Activated CD4-positive, alpha-beta T cell treated with anti-CD3 and anti-CD28 coated beads, Interleukin-2, amount 10 ng/mL, durations not matched to agents 24 days and 14 days (primary cell): ENCODE measurements around the gene CNPY1. TPM values are rescaled to one million over a fixed set of nuclear protein-coding genes. Genes with fewer than 3 reads are reported as not detected.

Experiments
- DNase-seq: peaks from one replicate; pipeline ENCODE4 v3.0.0; 2022
- H3K27ac Mint-ChIP-seq: one replicate; pipeline ENCODE4 v1.8.0; 2022; ENCODE audit warnings: mild to moderate bottlenecking, mixed read lengths
- H3K27me3 Mint-ChIP-seq: one replicate; pipeline ENCODE4 v1.8.0; 2022; ENCODE audit warnings: mixed read lengths
- H3K36me3 Mint-ChIP-seq: one replicate; pipeline ENCODE4 v1.8.0; 2022; ENCODE audit warnings: low read depth, mild to moderate bottlenecking, mixed read lengths
- H3K4me1 Mint-ChIP-seq: one replicate; pipeline ENCODE4 v1.8.0; 2021; ENCODE audit warnings: mixed read lengths
- H3K4me3 Mint-ChIP-seq: one replicate; pipeline ENCODE4 v1.8.0; 2022; ENCODE audit warnings: mild to moderate bottlenecking, moderate library complexity, mixed read lengths
- H3K9me3 Mint-ChIP-seq: one replicate; pipeline ENCODE4 v1.8.0; 2021; ENCODE audit warnings: mixed read lengths
- intact Hi-C: fragments of 100-400 bp; cut with micrococcal nuclease; formaldehyde crosslinking; loops from one replicate; pipeline ENCODE4 v1.15.1; 2023
- total RNA-seq: library from RNA; stranded (reverse); gene quantifications from 2 replicates; pipeline ENCODE4 v1.2.3, GENCODE V29; 2022

The CNPY1 gene
- total RNA-seq, 1 donor from 2014 or later: not detected

GRCh38 chr7:155513543-155514285 lies 32.6 kb downstream of the CNPY1 start:
- peaks cover 8% of the 10 kb centered on the region for H3K4me1 Mint-ChIP-seq
- H3K27me3 Mint-ChIP-seq: peaks cover 58% of the 10 kb centered on the region
- no peak for DNase-seq
- intact Hi-C loops: no loop called here
- peaks cover 4% of the 10 kb centered on the region for H3K36me3 Mint-ChIP-seq
- H3K4me3 Mint-ChIP-seq: no peak overlapping the region
- H3K27ac Mint-ChIP-seq: no peak overlapping the region
- H3K9me3 Mint-ChIP-seq: peaks cover 6% of the 10 kb centered on the region

- DNase-seq: no peak
- Mint-ChIP-seq H3K27me3 (peaks cover 68% of the 10 kb centered on the region), H3K9me3 (peaks cover 6% of the 10 kb centered on the region), H3K36me3 (peaks cover 6% of the 10 kb centered on the region), H3K4me1 (peaks cover 8% of the 10 kb centered on the region), H3K27ac (no peak overlapping the region), H3K4me3 (no peak overlapping the region)
- intact Hi-C loops: no loop called here
Observed at GRCh38 chr7:155512246-155512887, 34.0 kb downstream of the CNPY1 start.

DNA sequence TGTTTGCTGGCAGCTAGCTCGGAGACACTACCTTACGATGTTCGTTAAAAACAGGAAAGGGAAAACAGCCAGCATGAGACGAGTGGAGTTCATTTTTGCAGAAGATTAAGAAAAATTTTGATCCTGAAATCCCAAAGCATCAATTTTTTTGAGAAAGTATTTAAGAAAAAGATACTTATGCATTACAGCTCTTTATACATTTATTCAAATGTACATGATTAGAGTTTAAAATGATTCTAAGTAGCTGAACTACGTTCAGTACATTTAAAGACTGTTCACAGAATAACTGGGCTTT lies 34.7 kb downstream of the CNPY1 start:
- intact Hi-C loops: loop anchor here (2.0 kb wide), 3 partner anchors 21 to 135 kb away; no protein-coding TSS in a partner anchor

GRCh38 chr7:155510975-155511701 lies 35.2 kb downstream of the CNPY1 start:
- peaks cover 79% of the 10 kb centered on the region for H3K27me3 Mint-ChIP-seq
- H3K9me3 Mint-ChIP-seq: peaks cover 9% of the 10 kb centered on the region
- H3K36me3 Mint-ChIP-seq: peaks cover 6% of the 10 kb centered on the region
- intact Hi-C loops: loop anchor here (2.0 kb wide), 3 partner anchors 22 to 134 kb away; no protein-coding TSS in a partner anchor
- H3K4me3 Mint-ChIP-seq: no peak overlapping the region
- DNase-seq: no peak
- H3K27ac Mint-ChIP-seq: no peak overlapping the region
- peaks cover 13% of the 10 kb centered on the region for H3K4me1 Mint-ChIP-seq

More for the DNA sequence above, 34.7 kb downstream of the CNPY1 start:
- Mint-ChIP-seq H3K36me3 (peaks cover 6% of the 10 kb centered on the region), H3K4me3 (no peak overlapping the region), H3K9me3 (peaks cover 9% of the 10 kb centered on the region), H3K27me3 (peaks cover 74% of the 10 kb centered on the region), H3K27ac (no peak overlapping the region), H3K4me1 (peaks cover 13% of the 10 kb centered on the region)
- DNase-seq: no peak

- H3K36me3 Mint-ChIP-seq: peaks cover 6% of the 10 kb centered on the region
- peaks cover 9% of the 10 kb centered on the region for H3K9me3 Mint-ChIP-seq
- H3K27me3 Mint-ChIP-seq: peaks cover 82% of the 10 kb centered on the region
- H3K27ac Mint-ChIP-seq: peak overlapping the region; percentile 51
- intact Hi-C loops: loop anchor here (2.0 kb wide), 6 partner anchors 23 to 1497 kb away; partner anchors contain the start of gene EN2
- peaks cover 15% of the 10 kb centered on the region for H3K4me1 Mint-ChIP-seq
- H3K4me3 Mint-ChIP-seq: peak overlapping the region; percentile 39
- DNase-seq: no peak
Observed at GRCh38 chr7:155509725-155510551, 36.4 kb downstream of the CNPY1 start.

DNA sequence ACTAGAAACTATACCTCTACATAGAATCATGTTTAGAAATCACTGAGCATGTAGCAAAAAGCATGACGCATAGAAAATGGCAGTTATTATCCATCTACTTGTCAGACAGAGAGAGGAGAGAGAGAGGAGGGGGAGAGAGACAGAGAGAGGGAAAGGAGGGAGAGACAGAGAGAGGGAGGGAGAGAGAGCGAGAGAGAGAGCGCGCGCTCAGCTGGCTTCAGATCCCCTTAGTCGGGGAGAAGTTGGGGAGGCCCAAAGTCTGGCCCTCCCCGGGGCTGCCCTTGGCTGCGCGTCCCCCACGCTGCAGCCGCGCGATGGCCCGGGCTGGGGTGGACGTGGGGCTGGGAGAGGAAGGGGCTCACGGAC lies 37.0 kb downstream of the CNPY1 start:
- peaks cover 6% of the 10 kb centered on the region for H3K36me3 Mint-ChIP-seq
- no peak for DNase-seq
- intact Hi-C loops: loop anchor here (2.0 kb wide), 3 partner anchors 51 to 1497 kb away; partner anchors contain the start of gene EN2
- peaks cover 86% of the 10 kb centered on the region for H3K27me3 Mint-ChIP-seq
- H3K4me3 Mint-ChIP-seq: peak overlapping the region; percentile 62
- peak overlapping the region; percentile 80 for H3K27ac Mint-ChIP-seq
- H3K4me1 Mint-ChIP-seq: peaks cover 15% of the 10 kb centered on the region
- peaks cover 9% of the 10 kb centered on the region for H3K9me3 Mint-ChIP-seq

DNA sequence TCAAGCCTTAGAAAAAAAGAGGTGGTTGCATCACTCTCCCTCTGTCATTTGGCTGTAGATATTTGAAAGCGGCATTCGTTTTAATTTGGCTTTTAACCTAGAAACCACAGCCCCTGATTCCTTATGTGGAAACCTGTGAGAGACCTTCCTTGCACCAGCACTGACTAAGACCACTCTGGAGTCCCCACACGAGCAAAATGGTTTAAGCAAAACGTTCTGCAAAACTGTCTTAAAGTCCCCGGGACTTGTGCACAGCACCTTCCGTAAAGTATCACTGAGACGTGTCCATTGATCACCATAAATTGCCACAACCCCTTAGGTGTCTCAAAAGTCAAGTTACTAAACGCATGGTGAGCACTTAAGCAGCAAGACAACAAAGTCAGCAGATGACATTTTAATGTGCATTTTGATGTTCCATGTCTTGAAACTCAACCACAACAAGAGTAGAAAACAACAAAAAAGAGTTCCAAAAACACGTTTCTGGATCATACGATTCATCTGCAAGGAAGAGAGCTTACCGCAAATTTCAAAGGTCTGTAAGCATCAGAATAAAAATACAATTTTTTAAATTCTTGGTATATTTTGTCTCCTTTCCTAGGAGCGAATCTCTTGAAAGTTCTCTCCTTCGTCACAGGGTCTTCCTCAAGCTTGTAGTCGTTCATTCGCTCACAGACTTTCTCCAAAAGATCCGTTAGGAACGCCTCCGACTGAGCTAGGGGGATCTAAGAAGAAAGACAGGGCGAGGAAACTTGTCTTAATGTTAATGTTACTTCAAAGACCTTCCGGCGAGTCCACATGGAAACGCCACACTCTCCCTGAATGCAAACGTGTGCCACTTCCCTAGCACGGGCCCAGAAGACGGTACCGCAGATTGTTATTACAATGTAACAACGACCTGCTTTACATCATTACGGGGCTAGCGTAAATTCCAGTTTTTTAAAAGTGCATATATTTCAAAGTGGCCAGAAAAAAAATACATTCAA lies 37.7 kb downstream of the CNPY1 start:
- Mint-ChIP-seq H3K4me3 (peak overlapping the region; percentile 62), H3K9me3 (peaks cover 9% of the 10 kb centered on the region), H3K27ac (peak overlapping the region; percentile 80), H3K4me1 (peaks cover 15% of the 10 kb centered on the region), H3K36me3 (peaks cover 6% of the 10 kb centered on the region), H3K27me3 (peaks cover 87% of the 10 kb centered on the region)
- no peak for DNase-seq
- intact Hi-C loops: loop anchor here (2.0 kb wide), 3 partner anchors 50 to 1498 kb away; partner anchors contain the start of gene EN2

GRCh38 chr7:155507576-155507975 lies 38.8 kb downstream of the CNPY1 start:
- H3K4me1 Mint-ChIP-seq: peaks cover 15% of the 10 kb centered on the region
- DNase-seq: no peak
- H3K27me3 Mint-ChIP-seq: peaks cover 89% of the 10 kb centered on the region
- H3K27ac Mint-ChIP-seq: no peak overlapping the region
- peaks cover 6% of the 10 kb centered on the region for H3K36me3 Mint-ChIP-seq
- H3K4me3 Mint-ChIP-seq: no peak overlapping the region
- H3K9me3 Mint-ChIP-seq: peaks cover 9% of the 10 kb centered on the region
- intact Hi-C loops: loop anchor here (1.0 kb wide), 1 partner anchor 38 kb away; no protein-coding TSS in a partner anchor

DNA sequence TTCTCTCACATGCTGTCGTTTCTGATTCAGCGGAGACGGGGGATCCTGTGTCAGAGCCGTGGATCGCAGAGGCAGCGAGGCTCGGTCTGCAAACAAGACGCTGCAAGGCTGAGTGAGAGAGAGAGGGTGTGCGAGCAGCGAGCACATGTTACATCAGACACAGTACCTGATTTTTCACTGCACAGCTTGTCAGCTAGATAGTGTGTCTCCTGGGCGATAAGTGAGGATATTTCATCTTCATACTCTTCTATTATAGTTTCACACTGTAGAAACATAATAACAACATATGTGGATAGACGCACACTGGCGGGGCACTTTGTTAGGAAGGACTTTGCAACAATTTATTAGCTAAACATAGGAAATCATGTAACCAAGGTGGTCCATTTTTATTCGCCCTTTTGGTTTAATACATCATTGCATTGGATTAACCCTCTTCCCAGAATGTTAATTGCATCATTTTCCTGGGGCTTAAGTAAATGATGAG lies 39.5 kb downstream of the CNPY1 start:
- Mint-ChIP-seq H3K4me1 (peaks cover 15% of the 10 kb centered on the region), H3K4me3 (no peak overlapping the region), H3K27ac (peak overlapping the region; percentile 53), H3K27me3 (peaks cover 88% of the 10 kb centered on the region), H3K9me3 (peaks cover 9% of the 10 kb centered on the region), H3K36me3 (peaks cover 6% of the 10 kb centered on the region)
- DNase-seq: no peak
- intact Hi-C loops: loop anchor here (1.0 kb wide), 1 partner anchor 38 kb away; no protein-coding TSS in a partner anchor

GRCh38 chr7:155505422-155505793 lies 41.0 kb downstream of the CNPY1 start:
- peaks cover 9% of the 10 kb centered on the region for H3K9me3 Mint-ChIP-seq
- H3K36me3 Mint-ChIP-seq: peaks cover 6% of the 10 kb centered on the region
- H3K4me1 Mint-ChIP-seq: peaks cover 15% of the 10 kb centered on the region
- DNase-seq: no peak
- no peak overlapping the region for H3K27ac Mint-ChIP-seq
- intact Hi-C loops: no loop called here
- no peak overlapping the region for H3K4me3 Mint-ChIP-seq
- peaks cover 88% of the 10 kb centered on the region for H3K27me3 Mint-ChIP-seq

DNA sequence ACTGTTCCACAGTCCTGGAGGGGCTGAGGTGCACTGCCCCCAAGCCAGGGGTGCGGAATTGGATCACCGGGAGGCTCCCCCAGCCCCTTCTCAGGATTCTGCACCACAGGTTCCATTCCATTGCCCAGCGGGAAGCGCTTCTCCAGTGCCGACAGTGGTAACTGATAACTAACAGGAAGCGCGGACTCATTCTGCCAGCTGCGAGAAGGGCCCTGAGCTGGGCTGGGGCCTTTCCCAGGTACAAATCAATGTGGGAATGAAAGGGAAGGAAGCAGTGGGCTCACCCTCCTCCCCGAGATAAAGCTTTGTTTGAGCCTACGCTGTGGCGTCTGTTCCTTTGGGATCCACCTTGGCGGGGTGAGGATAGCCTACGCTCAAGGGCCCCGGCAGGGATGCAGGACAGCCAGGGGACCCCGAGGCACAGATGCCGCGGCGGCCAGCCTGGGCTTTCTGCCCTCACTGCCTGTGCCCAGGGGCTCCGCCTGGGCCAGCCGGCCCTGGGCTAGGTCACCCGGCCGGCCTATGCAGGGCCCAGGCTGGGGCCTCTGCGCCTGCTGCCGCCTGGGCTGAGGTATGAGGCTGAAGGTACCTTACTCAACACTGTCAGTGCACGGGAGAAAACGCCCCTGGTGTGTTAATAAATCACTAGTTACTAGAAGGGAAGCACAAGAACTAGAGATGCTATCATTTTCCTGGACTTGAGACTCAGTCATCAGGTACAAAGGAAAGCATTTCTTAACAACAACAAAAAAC lies 49.0 kb downstream of the CNPY1 start:
- intact Hi-C loops: no loop called here
- no peaks in the 10 kb centered on the region for H3K4me1 Mint-ChIP-seq
- no peak overlapping the region for H3K4me3 Mint-ChIP-seq
- DNase-seq: no peak
- peaks cover 44% of the 10 kb centered on the region for H3K27me3 Mint-ChIP-seq
- H3K27ac Mint-ChIP-seq: no peak overlapping the region
- H3K9me3 Mint-ChIP-seq: no peaks in the 10 kb centered on the region
- H3K36me3 Mint-ChIP-seq: no peaks in the 10 kb centered on the region
